Mesothelial cell of epicardium (in vitro differentiated cells): ENCODE data around the gene SORBS2. TPM values are rescaled to one million over a fixed set of nuclear protein-coding genes. Genes with fewer than 3 reads are reported as not detected.

Experiments
- DNase-seq, 2 experiments: peaks; one replicate each; pipeline ENCODE4 v3.0.0; 2021; ENCODE audit warnings: low spot score in 2 of 2; ENCODE audit not compliant: unreplicated experiment in 2 of 2
- H3K27ac Mint-ChIP-seq: 2 replicates; pipeline ENCODE4 v1.8.0; 2021; ENCODE audit warnings: mixed read lengths
- H3K27me3 Mint-ChIP-seq: 2 replicates; pipeline ENCODE4 v1.8.0; 2021; ENCODE audit warnings: low read depth, mixed read lengths
- H3K36me3 Mint-ChIP-seq: 2 replicates; pipeline ENCODE4 v1.8.0; 2021; ENCODE audit warnings: mixed read lengths
- H3K4me1 Mint-ChIP-seq: 2 replicates; pipeline ENCODE4 v1.8.0; 2021; ENCODE audit warnings: mixed read lengths
- H3K4me3 Mint-ChIP-seq: 2 replicates; pipeline ENCODE4 v1.8.0; 2021; ENCODE audit warnings: mild to moderate bottlenecking, moderate library complexity, mixed read lengths
- H3K9me3 Mint-ChIP-seq: 2 replicates; pipeline ENCODE4 v1.8.0; 2021; ENCODE audit warnings: mixed read lengths
- total RNA-seq: library from RNA; stranded (reverse); gene quantifications from 3 replicates; pipeline ENCODE4 v1.2.1, GENCODE V29; 2021
- TF ChIP-seq, protein P1 (sequence below): fragments of 200-600 bp; sonication (generic); IDR thresholded peaks from one replicate; pipeline ENCODE4 v1.5.0; 2021; ENCODE audit warnings: antibody characterized with exemption; ENCODE audit not compliant: unreplicated experiment

SORBS2 gene
- total RNA-seq, 1 donor from 2014 or later: 11.0 TPM

- Mint-ChIP-seq H3K9me3 (peaks cover 3% of the 10 kb centered on the region), H3K36me3 (no peaks in the 10 kb centered on the region), H3K27ac (no peak overlapping the region), H3K4me3 (no peak overlapping the region), H3K27me3 (peaks cover 7% of the 10 kb centered on the region), H3K4me1 (peaks cover 25% of the 10 kb centered on the region)
- DNase-seq: no peak
- TF ChIP-seq, protein P1, sequence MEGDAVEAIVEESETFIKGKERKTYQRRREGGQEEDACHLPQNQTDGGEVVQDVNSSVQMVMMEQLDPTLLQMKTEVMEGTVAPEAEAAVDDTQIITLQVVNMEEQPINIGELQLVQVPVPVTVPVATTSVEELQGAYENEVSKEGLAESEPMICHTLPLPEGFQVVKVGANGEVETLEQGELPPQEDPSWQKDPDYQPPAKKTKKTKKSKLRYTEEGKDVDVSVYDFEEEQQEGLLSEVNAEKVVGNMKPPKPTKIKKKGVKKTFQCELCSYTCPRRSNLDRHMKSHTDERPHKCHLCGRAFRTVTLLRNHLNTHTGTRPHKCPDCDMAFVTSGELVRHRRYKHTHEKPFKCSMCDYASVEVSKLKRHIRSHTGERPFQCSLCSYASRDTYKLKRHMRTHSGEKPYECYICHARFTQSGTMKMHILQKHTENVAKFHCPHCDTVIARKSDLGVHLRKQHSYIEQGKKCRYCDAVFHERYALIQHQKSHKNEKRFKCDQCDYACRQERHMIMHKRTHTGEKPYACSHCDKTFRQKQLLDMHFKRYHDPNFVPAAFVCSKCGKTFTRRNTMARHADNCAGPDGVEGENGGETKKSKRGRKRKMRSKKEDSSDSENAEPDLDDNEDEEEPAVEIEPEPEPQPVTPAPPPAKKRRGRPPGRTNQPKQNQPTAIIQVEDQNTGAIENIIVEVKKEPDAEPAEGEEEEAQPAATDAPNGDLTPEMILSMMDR: no peak
Measured at GRCh38 chr4:185772391-185773093, 39.5 kb downstream of the SORBS2 start.

DNA sequence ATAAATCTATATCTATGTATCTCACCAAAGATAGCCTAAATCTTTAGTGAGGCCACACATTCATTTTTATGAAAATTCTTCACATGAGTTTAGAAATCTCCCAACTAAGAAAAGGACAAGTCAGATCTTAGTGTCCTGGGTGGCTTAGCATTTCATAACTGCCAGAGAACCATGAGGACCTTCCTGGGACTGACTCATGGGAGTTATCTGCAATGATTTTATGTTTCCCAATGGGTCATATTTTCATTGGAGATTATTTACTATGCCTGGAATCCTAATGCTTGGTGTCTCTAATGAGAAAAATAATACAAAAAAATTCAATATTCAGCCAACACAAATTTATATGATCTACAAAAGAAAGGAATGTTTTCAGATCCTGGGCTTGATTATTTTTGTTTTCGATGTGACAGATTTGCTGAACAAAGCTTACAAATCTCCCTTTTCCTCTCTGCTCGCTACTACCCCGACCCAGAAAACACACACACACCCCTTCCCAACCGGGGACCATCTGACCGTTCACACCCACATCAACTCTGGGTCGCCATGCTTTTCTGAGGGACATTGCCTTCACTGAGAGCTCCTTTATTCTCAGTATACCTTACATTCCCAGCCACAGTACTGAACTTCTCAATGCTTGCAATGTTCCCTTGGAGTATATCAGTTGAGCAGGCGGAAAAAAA is 40.1 kb downstream of the SORBS2 start:
- H3K27ac Mint-ChIP-seq: no peak overlapping the region
- DNase-seq: no peak
- TF ChIP-seq, protein P1: no peak
- H3K27me3 Mint-ChIP-seq: peaks cover 7% of the 10 kb centered on the region
- H3K4me3 Mint-ChIP-seq: no peak overlapping the region
- H3K9me3 Mint-ChIP-seq: peaks cover 3% of the 10 kb centered on the region
- H3K4me1 Mint-ChIP-seq: peaks cover 25% of the 10 kb centered on the region
- H3K36me3 Mint-ChIP-seq: no peaks in the 10 kb centered on the region

DNA sequence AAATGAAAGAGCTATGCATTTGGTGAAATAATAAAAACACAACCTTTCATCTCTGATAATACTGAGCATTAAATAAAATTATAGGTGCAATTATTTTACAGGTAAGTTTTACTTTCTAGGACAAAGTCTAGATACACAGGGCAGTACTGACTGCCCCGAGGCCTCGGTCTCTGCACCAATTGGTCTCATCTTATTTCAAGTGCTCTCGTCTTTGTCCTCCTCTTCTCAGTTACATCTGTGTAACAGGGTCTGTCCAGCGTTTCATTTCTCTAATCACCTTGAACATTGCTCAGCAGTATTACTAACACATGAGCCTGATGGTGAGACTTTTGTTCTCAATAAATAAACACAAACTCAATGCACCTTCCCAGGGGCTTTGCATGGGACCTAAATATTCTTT is 44.5 kb downstream of the SORBS2 start:
- Mint-ChIP-seq H3K4me1 (peaks cover 3% of the 10 kb centered on the region), H3K27me3 (no peaks in the 10 kb centered on the region), H3K27ac (no peak overlapping the region), H3K9me3 (peaks cover 3% of the 10 kb centered on the region), H3K4me3 (no peak overlapping the region), H3K36me3 (no peaks in the 10 kb centered on the region)
- TF ChIP-seq, protein P1: no peak
- no peak for DNase-seq

DNA sequence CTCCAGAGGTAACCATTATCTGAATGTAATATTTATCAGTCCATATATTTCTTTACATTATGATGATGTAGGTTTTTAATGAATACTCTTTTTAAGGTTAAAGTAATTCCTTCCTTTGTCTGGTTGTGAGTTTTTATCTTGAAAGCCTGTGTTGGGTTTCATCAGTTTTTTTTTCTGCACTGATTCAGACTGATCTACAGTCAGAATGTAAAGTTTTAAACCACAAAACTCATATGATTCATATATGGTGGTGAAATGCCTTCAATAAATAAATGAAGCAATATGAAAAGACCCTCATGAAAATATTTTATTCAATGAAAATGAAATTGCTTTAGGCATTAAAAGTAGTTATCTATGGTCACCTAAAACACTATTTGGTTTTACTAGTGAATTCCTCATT is 47.1 kb downstream of the SORBS2 start:
- DNase-seq: no peak
- H3K4me3 Mint-ChIP-seq: no peak overlapping the region
- no peaks in the 10 kb centered on the region for H3K36me3 Mint-ChIP-seq
- H3K27me3 Mint-ChIP-seq: peaks cover 17% of the 10 kb centered on the region
- no peaks in the 10 kb centered on the region for H3K9me3 Mint-ChIP-seq
- no peak overlapping the region for H3K27ac Mint-ChIP-seq
- TF ChIP-seq, protein P1: no peak
- no peaks in the 10 kb centered on the region for H3K4me1 Mint-ChIP-seq

- TF ChIP-seq, protein P1: no peak
- Mint-ChIP-seq H3K9me3 (no peaks in the 10 kb centered on the region), H3K36me3 (no peaks in the 10 kb centered on the region), H3K27ac (no peak overlapping the region), H3K4me1 (no peaks in the 10 kb centered on the region), H3K4me3 (no peak overlapping the region), H3K27me3 (peaks cover 39% of the 10 kb centered on the region)
- DNase-seq: no peak
Measured at GRCh38 chr4:185761352-185762235, 50.4 kb downstream of the SORBS2 start.
